Measurements from ENCODE around the gene SAMHD1.

Gene SAMHD1

GRCh38 chr20:36871640-36872570 is 79.6 kb downstream of the SAMHD1 start:
- no peak for DNase-seq

GRCh38 chr20:36866681-36867495 is 84.6 kb downstream of the SAMHD1 start:
- no peak for DNase-seq

- no peak for DNase-seq
These were observed 85.3 kb downstream of the SAMHD1 start for GRCh38 chr20:36866164-36866563.

DNA sequence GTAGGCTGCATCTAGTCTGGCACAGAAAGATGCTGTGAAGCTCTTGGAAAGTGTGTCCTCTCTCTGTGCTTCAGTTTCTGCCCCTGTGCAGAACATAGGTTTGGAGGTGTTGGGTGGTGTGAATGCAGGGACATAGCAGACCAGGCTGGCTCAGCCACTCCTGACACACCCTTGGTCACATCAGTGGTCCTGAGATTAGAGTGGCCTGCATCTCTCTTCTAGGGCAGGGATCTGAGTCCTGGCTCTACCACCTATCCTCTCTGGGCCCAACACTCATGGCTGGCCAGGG is 85.7 kb downstream of the SAMHD1 start:
- DNase-seq: no peak

DNA sequence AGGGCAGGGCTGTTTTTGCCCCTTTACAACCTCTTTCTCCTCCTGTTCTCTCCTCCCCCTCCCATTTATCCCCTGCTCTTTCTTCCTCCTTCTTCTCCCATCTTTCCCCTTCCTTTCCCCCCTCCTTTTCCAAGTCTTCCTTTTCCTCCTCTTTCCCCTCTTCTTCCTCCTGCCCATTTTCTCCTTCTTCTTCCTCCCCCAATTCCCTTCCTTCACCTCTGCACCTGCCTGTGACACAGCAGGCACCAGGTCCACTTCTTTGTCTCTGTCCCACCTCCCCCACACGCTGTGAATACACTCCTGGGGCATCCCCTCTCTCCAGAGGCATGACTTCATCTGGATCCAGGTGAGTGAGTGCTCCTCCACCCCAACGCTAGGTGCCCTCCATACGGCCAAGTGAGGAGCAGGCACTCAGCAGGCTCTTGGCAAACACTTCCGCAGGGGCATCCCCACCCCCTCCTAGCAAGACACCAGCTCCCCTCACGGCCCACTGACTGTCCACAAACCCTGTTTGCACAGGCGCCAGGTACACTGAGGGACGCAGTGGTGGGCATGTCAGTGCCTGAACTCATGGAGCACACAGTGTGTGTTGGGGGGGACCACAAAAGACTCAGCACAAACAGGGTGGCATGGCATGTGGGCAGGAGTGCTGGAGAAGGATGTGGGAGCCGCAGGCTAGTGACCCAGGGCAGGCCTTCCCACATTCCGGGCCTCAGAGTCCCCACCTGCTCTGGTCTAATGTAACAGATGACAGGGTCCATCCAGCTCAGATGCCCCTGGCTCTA is 86.2 kb downstream of the SAMHD1 start:
- no peak for DNase-seq

DNA sequence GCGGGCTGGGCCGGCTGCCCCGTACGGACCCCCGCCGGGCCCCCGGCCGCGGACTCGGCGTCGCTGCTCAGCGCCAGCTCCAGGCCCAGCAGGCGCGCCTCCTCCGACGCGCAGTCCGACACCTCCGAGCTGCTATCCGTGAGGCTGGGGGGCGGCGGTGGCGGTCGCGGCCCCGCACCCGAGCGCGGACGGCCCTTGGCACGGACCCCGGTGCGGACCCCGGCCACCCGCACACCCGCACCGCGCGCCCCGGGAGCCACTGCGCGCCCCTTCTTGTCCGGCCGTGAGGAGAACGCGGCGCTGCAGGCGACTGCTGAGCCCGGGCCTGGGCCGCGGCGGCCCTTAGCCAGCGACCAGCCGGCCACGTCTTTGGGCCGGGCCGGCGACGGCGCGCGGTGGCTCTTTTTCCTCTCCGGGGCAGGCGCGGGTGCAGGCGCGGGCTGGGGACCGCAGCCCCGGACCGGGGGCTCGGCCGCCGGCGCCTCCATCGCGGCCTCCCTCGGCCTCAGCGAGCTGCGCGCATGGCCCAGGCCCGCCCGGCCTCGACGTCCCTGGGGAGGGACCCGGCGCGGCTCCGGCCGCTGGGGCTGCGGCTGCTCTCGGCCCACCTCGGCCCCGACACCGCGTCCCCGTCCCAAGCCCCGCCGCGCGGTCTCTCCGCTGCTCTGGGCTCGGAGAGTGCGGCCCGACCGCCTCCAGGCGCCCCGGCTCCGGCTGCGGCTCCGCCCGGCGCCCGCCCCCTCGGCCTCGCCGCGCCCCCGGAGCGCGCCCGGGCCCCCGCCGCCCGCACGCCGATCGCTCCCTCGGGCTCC is 88.4 kb downstream of the SAMHD1 start:
- DNase-seq: no peak

DNA sequence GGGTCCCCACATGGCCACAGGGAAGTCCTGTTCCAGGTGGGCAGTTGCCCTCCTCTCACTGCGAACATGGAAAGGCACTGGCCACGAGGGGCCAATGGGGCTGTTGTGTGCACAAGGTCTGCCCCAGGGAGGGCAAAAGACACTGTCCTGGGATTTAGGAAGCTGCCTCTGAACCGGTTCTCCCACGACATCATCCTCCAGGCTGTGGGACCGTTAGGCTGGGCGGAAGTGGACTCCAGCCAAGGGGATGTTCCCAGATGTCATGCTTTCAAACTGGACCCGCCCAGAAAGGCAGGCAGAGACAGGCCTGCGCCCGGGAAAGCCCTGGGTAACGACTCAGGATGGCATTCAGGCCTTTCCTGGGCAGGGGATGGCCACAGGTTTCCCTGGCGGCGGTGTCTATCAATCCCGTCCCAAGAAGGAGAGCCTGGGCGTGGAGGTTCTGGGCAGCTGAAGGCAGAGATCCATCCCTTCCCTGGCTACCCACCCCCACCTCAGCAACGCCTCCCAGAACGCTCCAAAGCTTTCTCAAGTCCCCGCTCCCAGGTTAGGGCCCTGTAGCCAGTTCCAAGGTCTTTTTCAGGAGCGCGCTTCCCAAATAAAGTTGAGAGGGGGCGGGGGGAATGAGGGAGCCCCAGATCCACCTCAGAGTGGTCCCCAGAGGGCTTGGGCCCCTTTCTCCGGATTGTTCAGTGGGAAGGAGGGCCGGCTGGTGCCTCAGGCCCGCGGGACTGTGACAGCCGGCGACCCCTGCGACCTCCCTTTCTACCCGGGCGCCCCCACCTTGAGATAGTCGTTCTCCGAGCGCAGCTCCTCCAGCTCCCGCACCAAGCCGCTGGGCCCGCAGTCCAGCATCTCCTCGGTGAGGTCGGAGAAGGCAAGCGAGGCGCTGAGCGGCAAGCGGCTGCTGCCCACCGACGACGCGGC is 89.4 kb downstream of the SAMHD1 start:
- DNase-seq: no peak

- DNase-seq: no peak
These were observed 90.0 kb downstream of the SAMHD1 start for GRCh38 chr20:36861625-36861874.

DNA sequence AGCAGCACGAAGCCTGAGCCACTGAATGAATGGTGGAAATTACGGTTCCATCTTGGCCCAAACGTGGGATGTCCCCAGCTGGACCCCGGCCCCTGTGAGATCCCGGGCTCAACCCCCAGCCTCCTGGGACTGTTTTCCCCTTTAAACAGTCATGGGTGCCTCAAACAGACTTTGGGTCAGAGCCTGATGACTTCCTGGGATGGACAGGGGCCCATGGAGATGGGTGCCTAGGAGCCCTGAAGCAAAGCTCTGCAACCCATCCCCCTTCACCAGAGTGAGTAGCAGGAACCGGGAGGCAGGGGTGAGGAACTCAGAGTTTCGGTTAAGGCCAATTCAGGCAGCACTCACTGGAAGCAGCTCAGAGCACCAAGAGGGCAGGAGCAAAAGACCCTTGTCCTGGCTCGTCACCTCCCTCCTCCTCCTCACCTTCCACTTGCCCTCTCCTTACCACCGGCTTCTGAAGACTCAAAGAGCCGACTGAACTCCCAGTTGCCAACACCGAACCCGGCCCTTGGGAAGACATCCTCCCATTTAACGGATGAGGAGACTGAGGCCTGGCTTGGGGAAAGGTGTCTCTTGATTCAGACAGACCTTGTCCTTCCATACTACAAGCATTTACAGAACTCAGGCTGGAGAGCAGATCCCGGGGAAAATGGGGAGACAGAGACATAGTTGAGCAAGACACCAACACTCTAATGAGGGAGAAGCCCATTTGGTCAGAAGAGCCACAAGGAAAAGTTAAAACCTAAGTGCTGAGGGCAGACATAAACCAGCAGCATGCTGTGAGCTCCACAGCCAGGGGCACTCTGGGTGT is 90.5 kb downstream of the SAMHD1 start:
- no peak for DNase-seq

GRCh38 chr20:36860339-36860738 is 91.2 kb downstream of the SAMHD1 start:
- no peak for DNase-seq

- DNase-seq: no peak
These were observed 91.7 kb downstream of the SAMHD1 start for GRCh38 chr20:36859700-36860330.

GRCh38 chr20:36859282-36859555 is 92.3 kb downstream of the SAMHD1 start:
- no peak for DNase-seq

- DNase-seq: peak; percentile 26
These were observed 94.5 kb downstream of the SAMHD1 start for GRCh38 chr20:36856691-36857635.

GRCh38 chr20:36856195-36856594 is 95.3 kb downstream of the SAMHD1 start:
- DNase-seq: no peak

- no peak for DNase-seq
These were observed 96.3 kb downstream of the SAMHD1 start for GRCh38 chr20:36855241-36855657.

GRCh38 chr20:36854348-36855240 is 96.9 kb downstream of the SAMHD1 start:
- no peak for DNase-seq

DNA sequence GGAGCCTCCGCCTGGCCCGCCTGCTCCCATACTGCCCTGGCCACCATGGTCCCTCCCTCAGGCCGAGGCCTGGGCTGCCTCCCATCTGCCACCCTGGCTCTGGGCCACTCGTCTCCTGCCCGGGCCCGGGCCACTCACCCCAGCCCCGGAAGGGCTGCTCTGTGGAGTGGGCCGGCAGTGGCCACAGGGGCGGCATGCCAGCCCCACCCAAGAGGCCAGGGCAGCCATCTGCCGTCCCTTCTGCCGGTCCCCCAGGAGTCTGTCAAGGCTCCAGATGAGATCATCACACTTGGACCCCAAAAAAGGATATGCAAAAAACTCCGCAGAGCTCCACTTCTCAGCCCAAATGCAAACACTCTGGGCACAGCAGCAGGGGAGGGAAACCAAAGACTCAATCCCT is 99.3 kb downstream of the SAMHD1 start:
- no peak for DNase-seq

DNA sequence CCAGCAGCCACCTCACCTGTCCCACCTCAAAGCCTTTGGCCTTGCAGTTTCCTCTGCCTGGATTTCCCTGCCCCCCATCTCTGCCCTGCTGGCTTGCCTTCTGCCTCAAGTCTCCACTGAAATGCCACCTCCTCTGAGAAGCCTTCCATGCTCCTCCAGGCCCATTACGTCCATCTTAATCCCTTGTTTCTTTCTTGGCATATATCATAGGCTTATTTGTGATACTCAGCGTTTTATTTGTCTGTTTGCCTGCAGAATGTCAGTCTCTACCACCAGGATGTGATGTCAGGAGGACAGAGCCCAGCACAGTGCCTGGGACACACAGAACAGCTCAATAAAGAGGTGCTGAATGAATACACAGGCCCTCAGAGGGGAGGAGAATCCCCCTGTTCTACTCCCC is 100.0 kb downstream of the SAMHD1 start:
- no peak for DNase-seq

Data from activated CD4-positive, alpha-beta T cell treated with anti-CD3 and anti-CD28 coated beads, Interleukin-2, amount 50 U/mL, for 16 hours (primary cell).